NCI-H524 treated with DMSO at 0.1 percent for 48 hours (cell line): ENCODE measurements around the gene TMC4.

Experiments
- DNase-seq: peaks from one replicate; lab custom pipeline; 2025; lab: John Stamatoyannopoulos, UW

The TMC4 gene

DNA sequence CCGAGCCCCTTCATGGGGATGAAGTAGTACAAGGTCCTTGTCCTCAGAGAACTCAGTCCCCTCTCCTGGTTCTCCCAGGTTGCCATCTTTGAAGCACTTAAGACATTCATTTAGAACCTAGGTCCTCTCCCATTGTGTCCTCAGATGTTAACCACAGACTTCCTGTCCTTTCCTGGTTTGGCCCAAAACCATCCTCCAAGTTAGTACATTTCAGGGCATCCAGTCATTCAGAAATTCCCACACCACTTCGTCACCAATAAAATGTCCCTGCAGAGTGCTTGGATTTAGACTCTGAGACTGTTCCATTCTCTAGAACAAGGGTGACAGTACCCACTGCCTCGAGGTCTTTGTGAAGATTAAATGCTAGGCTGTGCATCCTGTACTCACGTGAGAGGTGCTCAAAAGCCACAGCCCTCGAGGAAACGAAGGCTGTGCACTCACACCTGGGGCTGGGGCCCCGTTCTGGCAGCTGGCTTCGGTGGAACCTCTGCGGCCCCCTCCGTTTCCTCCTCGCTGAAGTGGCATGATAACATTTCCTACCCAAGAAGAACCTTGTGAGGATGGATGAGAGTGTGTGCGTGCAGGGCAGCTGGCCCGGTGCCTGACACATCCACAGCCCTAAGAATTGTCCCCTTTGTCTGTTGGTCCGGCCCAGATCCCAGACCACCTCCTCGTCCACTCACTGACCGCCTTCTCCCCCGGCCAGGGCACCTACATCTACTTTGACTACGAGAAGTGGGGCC lies 18.2 kb downstream of the TMC4 start:
- DNase-seq: no peak

DNA sequence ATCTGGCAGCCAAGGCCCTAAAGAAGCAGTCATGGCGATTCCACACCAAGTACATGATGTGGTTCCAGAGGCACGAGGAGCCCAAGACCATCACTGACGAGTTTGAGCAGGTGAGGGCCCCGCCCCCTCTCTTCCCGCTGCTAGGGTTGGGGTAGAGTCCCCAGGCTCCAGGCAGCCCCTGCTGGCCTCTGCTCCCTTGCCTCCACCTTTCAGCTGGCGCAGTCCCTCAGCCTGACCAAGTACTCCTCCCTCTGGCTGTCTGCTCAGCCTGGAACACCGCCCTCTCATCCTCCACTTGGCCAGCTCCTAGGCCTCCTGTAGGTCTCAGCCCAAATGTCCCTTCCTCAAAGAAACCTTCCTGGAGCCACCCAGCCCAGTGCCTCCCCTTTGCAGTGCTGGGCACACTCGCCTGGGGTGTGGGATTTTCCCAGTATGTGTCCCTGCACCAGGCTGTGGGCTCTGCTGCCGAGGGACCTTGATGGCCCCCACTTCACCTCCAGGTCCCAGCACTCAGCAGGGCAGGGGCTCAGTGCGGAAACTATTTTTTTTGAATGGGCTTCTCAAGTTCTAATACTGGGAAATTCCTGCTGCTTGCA lies 19.1 kb downstream of the TMC4 start:
- DNase-seq: no peak

DNA sequence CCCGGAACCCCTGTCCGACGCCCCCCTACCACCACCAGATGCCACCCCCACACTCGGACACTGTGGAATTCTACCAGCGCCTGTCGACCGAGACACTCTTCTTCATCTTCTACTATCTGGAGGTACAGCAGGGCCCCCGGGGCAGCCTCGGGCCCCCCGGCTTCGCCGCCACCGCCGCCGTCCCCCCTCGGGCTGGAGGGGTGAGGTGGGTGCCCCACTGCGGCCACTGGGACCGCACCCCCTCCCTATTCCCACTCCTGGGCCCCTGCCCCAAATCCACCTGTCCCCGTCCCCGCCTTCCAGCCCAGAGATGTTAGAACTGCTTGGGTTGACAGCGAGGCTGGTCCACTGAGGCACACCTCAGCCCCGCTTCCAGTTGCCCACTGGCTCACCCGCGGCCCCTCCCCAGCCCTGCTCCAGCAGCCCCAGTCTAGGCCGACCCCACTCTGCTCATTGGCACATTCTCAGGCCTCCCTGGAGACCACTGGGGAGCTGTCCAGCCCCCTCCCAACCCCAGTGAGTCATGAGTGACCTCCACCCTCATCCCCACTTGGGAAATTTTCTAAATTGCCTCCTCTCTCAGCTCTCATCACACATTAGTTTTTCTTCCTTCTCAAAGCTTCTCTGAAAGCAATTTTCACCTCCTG lies 20.0 kb downstream of the TMC4 start:
- no peak for DNase-seq

DNA sequence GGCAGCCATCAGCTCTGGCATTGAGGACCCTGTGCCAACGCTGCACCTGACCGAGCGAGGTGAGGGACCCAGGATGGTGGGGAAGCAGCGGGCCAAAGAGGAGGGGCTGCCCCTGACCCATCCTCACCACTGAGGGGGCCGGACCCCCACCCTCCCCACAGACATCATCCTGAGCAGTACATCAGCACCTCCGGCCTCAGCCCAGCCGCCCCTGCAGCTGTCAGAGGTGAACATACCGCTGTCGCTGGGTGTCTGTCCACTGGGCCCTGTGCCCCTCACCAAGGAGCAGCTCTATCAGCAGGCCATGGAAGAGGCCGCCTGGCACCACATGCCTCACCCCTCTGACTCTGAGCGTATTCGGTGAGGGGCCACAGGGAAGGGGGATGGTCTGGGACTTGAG lies 20.7 kb downstream of the TMC4 start:
- DNase-seq: no peak

DNA sequence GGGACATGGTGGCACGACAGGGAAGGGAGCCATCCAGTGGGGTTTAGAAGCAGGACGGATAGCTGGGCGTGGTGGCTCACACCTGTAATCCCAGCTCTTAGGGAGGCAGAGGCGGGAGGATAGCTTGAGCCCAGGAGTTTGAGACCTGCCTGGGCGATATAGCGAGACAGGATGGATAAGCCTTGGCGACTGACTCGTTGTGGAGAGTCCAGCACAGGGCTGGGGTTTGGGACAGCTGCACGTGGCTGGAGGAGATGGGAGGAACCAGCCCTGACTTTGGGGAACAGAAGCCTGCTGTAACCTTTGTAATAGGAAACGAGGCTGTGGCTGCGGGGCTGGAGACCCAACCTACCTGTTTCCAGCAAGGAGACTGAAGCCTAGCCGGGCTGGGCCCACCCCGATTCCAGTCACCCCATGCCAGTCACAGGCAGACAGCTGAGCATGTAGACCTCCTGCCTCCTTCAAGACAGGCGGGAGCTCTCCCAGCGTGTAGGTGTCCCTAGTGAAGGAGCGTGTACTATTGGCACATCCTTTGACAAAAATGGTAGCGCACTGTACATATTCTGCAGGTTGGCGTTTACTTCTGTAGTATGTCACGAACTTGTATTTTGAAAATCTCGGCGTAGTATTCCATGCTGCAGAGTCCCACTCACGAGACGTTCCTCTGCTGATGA lies 21.5 kb downstream of the TMC4 start:
- no peak for DNase-seq

DNA sequence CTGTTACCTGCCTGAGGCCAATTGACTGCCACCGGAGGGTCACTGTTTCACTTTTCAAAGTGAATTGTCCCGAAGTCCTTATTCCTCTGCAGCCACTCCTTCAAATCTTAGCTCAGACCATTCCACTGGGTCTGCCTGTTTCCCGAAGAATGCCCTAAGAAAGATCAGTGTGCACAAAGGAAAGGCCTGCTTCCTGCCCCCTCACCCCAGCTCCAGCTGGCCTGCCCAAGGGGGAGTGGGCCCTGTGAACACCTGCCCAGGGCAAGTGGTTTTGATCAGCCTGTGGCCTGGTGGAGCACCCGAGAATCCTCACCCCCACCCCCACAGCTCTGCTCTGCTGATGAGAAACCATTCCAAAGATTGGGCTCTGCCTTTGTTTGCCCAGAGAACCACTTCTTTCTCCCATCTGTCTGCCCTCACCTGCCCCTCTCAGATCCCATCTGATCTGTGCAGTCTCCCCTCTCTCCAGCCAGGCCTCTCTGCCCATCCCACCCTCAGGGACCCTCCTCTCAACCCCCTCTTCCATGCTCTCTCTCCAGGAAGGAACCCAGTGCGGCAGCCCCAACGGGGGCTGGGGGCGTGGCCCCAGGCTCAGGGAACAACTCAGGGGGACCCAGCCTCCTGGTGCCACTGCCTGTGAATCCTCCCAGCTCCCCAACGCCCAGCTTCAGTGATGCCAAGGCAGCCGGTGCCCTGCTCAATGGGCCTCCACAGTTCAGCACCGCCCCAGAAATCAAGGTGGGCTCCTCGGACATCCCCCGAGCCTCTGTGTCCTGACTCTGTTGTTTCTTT lies 23.7 kb downstream of the TMC4 start:
- no peak for DNase-seq

DNA sequence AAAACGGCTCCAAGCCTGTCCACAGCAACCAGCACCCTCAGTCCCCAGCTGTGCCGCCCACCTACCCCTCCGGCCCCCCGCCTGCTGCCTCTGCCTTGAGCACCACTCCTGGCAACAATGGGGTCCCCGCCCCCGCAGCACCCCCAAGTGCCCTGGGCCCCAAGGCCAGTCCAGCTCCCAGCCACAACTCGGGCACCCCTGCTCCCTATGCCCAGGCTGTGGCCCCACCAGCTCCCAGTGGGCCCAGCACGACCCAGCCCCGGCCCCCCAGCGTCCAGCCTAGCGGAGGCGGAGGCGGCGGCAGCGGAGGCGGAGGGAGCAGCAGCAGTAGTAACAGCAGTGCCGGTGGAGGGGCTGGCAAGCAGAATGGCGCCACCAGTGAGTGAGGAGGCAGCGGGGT lies 24.8 kb downstream of the TMC4 start:
- no peak for DNase-seq

DNA sequence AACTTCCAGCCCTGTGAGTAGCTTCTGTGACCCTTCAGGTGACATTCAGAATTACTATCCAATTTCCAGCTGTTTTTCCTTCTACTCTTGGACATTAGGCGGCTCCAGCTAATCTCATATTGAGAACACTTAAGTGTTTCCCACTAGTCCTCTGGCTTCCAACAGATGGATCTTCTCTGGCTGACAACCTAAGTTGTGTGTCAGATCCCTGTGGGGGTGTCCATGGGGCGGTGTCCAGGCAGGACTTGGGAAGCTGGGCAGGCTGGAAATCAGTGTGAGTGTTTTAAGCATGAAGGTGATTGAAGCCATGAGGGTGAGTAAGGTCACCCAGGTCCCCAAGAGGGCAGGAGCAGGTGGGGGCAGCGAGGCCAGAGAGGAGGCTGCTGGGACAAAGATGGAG lies 25.3 kb downstream of the TMC4 start:
- DNase-seq: no peak

DNA sequence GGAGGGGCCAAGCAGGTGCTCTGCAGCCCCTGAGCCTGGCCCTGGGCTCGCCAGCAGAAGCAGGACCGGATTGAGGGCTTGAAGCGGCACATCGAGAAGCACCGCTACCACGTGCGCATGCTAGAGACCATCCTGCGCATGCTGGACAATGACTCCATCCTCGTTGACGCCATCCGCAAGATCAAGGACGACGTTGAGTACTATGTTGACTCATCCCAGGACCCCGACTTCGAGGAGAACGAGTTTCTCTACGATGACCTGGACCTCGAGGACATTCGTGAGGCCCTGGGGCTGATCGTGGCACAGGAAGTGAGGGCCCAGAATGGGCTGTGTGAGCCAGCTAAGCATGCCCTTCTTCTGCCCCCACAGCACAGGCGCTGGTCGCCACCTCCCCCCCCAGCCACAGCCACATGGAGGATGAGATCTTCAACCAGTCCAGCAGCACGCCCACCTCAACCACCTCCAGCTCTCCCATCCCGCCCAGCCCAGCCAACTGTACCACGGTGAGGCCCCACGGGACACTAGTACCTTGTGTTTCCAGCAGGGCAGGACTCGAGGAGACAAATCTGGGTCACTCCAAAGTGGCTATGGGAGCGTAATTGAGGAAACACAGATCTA lies 27.3 kb downstream of the TMC4 start:
- DNase-seq: no peak

DNA sequence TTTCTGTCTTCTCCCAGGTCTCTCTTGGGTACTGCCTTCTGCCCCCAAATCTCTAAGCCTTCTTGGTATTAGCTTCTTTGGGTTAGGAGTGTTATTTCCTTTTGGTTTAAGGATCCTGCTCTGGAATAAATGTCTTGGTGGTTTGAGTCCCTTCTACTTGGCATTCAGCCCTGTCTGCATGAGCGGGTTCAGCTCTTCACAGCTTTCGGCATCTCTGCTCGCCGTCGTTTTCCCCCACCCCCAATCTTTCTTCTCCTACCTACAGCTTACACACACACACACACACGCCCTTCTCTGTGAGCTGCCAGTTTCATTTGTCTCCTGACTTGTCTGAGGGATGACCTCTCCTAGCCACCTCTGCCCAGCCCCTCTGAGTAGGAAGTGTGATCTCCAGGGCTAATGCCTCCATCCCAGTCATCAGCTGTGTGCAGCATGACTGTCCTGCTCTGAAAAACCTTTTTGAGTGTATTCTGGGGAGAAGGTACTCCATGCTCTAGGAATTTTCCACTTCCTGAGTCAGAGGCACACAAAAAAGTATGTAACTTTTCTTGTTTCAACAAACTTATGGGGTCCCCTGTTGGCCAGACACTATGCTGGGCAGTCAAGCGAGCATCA lies 30.7 kb downstream of the TMC4 start:
- no peak for DNase-seq

DNA sequence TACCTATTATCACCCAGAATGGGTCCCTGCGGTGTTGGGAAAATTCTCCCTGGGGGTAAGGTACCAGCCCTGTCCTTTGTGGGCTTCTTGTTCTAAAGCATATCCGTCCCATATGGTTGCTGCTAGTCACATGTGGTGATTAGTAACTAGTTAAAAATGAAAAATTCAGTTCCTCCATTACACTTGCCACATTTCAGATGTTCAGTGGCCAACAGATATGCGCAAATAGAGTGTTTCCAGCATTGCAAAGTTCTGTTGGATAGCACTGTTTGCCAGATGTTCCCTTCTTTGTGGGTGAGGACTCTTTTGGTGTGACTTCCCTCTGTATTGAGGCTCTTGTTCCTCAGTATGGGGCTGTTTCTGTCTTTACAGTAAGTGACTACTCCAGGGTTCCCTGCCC lies 31.6 kb downstream of the TMC4 start:
- DNase-seq: no peak

DNA sequence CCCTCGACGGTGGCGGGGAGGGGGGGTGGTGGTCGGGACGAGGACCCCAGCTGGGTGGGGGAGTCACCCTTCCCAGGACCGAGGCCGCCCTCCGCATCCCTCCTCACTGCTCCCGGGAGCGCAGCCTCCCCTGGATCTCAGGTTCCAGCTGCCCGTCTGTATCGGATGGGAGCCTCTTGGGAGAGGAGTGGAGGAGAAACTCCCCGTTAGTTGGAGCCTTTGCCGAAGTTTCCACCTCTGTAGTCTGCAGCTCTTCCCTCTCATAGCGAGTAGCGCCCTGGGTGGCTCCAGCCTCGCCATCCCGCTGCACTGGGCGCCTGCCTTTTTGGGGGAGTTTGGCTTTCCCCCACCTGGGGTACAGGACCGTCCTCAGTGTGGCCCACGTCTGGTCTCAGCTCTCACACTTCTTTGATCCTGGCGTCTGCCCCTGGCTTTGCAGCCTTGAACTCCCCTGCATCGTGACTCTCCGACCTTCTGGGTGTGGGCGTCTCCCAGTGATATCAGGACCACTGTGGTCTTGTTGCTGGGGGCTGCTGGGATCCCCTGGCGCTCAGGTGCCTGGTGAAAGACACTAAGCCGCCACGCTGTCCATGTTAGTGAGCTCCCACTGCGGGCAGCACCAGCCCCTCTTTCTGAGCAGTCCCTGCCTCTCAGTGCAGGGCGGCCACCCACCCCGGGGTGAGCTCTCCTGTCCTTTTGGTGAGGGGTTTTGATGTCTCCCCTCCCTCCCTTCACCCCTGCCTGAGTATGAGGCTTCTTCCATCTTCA lies 34.3 kb downstream of the TMC4 start:
- no peak for DNase-seq

DNA sequence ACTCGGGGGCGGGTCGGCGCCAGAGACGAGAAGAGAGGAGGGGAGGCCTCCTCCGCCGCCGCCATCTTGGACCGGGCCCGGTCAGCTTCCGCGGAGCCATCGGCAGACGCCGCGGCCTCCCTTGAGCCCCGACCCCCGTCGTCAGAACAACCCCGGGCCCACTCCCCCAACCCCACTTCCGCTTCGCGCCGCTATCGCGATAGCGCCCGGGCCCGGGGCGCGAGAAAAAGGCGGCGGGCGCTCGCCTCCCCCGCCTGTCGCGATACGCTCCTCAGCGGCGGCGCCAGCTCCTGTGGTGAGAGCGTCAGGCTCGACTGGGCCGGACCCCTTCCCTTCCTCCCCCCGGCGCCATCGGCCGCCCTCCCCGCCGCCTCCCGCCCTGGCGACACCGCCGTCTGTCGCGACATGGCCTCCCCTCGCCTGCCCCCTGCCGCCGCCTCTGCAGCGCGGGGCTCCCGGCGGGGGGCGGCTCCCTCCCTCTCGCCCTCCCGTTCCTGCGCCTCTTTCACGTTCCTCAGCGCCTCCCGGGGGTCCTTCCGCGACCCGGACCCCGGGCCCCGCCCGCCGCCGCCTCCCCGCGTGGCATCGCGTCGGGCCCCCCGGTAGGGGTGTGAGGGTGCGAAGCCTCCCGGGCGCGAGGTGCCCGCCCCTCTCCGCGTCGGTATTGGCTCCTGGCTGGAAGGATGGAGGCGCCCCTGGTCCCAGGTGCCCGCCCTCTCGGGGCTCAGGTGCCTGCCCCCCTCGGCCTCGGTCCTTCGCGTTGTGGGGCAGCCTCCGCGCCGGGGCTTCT lies 35.1 kb downstream of the TMC4 start, which contains the start of gene CNOT3:
TSS of gene CNOT3 (plus strand) at position 64 of the 790 bp plus-strand sequence. CDS start 5,217 bp downstream, outside the sequence.
- no peak for DNase-seq

DNA sequence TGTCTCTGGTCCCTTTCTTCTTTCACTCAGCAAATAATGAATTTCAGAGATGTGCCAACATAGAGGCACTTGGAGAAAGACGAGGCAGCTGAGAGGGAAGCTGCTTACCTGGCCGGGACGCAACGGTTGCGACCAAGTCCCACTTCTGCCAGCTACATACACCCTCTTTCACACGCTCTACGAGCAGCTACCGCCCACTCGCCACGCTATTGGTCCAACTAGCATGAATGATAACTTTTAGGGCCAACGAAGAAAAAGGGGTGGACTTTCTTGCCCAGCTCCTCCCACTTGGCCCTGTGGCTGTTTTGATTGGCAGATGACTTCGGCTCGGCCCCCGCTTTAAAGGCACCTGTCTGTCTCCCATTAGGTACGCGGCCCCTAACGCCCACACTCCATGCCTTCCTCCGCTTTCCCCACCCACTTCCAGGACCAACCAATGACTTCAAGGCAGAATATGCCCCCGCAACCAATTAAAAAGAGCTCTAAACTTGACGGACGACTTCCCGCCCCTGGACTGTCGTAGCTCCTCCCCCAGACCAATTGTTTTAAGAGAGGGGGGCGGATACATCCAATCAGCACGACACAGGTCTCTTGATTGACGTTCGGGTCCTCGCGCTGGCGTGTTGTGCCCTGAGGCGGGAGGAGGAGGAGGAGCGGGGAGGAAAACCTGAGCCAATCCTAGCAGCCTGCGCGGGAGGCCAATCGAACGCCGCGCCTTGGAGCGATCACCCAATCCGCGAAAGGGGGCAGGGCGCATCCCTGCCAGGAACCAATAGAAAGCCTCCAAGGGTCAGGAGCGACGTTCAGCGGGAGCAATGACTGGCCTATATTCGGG lies 35.9 kb downstream of the TMC4 start:
- peak; percentile 100 for DNase-seq

DNA sequence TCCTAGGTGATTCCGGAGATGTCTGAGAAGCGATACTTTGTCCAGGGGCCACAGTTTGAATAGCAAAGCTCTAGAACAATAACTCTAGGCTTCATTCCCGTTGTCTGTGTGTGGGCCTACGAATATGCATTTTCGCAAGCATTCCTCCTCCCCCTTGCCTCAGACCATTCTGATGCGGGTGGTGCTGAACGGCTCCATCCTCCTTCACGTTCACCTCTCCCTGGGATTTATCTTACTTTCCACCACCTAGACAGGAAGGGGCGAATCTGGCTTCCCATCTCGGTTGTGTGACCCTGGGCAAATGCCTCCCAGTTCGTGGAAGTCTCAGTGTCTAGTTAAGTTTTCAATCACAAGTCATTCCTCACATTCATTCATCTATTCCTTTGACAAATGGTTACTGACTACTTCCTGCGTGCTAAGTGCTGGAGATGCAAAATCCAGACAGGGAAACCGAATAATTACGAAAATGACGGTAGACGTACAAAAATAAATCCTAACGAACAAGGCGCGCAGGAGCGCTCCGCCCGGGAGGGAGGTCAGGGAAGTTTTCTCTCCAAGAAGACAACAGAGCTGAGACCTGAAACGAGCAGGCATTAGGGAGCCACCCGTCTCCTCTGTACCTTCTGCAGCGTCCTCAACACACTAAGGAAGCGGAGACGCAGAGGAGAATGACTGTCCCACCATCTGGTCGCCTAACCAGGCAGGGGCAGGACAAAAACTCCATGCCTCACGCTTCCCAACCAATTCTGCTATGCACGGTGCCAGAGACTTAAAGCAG lies 36.7 kb downstream of the TMC4 start:
- no peak for DNase-seq

DNA sequence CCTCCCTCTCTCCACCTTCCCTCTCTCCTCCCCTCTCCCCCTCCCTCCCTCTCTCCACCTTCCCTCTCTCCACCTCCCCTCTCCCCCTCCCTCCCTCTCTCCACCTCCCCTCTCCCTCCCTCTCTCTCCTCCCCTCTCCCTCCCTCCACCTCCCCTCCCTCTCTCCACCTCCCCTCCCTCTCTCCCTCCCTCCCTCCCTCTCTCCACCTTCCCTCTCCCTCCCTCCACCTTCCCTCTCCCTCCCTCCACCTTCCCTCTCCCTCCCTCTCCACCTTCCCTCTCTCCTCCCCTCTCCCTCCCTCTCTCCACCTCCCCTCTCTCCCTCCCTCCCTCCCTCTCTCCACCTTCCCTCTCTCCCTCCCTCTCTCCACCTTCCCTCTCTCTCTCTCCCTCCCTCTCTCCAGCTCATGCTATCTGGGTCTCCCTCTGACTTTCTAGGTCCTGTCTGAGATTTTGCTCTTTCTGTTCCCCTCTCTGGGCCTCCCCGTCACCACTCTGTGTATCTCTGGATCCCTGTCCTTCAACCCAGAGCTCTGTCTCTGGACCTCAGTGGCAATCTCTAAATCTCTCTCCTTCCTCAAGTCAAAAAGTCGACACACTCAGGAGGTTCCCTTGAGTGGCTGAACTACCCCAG lies 38.9 kb downstream of the TMC4 start:
- DNase-seq: no peak

DNA sequence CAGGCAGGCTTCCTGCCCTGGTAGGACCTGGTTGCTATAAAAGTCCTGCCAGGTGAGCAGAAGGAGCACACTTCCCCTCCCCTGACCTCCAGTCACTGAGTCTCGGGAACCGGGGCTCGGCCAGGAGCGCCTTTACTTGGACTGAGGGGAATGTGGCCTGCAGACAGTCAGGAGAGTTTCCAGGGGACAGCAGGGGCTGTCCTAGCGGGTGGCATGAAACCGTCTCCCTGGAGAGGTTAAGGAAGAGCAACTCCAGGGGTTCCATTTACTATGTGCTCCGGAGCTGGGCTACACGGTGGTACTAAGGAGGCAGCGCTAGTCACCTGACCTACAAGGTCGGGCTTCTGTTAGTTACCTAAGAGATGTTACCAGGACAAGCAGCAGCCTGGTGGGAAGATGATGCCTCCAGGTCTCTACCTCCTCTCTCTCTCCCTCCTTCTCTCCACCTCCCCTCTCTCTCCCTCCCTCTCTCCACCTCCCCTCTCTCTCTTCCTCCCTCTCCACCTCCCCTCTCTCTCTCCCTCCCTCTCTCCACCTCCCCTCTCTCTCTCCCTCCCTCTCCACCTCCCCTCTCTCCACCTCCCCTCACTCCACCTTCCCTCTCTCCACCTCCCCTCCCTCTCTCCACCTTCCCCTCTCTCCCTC lies 39.5 kb downstream of the TMC4 start:
- no peak for DNase-seq
